Ovary (tissue), 9 donors: ENCODE data around the gene ARHGAP40. TPM values are rescaled to one million over a fixed set of nuclear protein-coding genes. Genes with fewer than 3 reads are reported as not detected.

Experiments
- DNase-seq, 5 donors: peaks; one replicate each; pipeline ENCODE4 v3.0.0-alpha.2; 2019 to 2020
- H3K27ac ChIP-seq, 2 donors: fragments of 200-600 bp; one replicate each; pipeline versions ENCODE4 v1.5.1 to v1.8.0; 2019 to 2022
- H3K27me3 ChIP-seq: fragments of 200-600 bp; one replicate; pipeline ENCODE4 v1.8.0; 2022
- H3K36me3 ChIP-seq: fragments of 200-600 bp; sonication (generic); one replicate; pipeline ENCODE4 v1.5.1; 2019
- H3K4me1 ChIP-seq: one replicate; pipeline ENCODE4 v1.8.1; 2013; ENCODE audit warnings: mild to moderate bottlenecking, moderate library complexity; ENCODE audit not compliant: insufficient read depth
- H3K4me3 ChIP-seq: fragments of 200-600 bp; sonication (generic); one replicate; pipeline ENCODE4 v1.5.1; 2017
- H3K9me3 ChIP-seq, 2 donors: fragments of 200-600 bp in 1 of 2; sonication (generic) in 1 of 2; one replicate each; pipeline versions ENCODE4 v1.5.1 to v1.8.1; 2013 to 2019; ENCODE audit warnings: mild to moderate bottlenecking in 1 of 2, moderate library complexity in 1 of 2
- EP300 ChIP-seq: sonication (generic); formaldehyde crosslinking; IDR thresholded peaks from one replicate; pipeline ENCODE4 v1.6.1; 2017; ENCODE audit warnings: antibody characterized with exemption
- POLR2A ChIP-seq: fragments of 450-650 bp; IDR thresholded peaks from one replicate; pipeline ENCODE4 v1.6.1; 2017; ENCODE audit warnings: antibody characterized with exemption, mild to moderate bottlenecking, moderate library complexity
- WGBS, 3 donors: extraction: QIAGEN DNeasy Blood & Tissue Kit in 1 of 3; methylation state at CpG; one replicate each; pipeline versions ENCODE4 v1.1.5 to v1.1.7; 2013 to 2017; 5-methylcytosine and 5-hydroxymethylcytosine counted together
- intact Hi-C, 4 donors: fragments of 100-400 bp; cut with DNase I; formaldehyde crosslinking; loops; one replicate each; pipeline versions ENCODE4 v1.11.0 to v1.15.1; 2022 to 2023
- polyA plus RNA-seq, 2 donors: library from polyadenylated mRNA; stranded (reverse); fragments of 200-250 nt in 1 of 2; fragments of 350-450 nt in 1 of 2; fragmentation: Illumina TruSeq in 1 of 2; extraction: RNeasy Lipid Tissue Mini Kit (QIAGEN cat#74804) in 1 of 2; gene quantifications; one replicate each; pipeline ENCODE4 v1.2.3, GENCODE V29; 2013 to 2014
- total RNA-seq, 7 donors: library from RNA; depleted of rRNA in 2 of 7; stranded (reverse); fragments of >200 nt in 2 of 7; fragmentation: NEBNext Ultra II Directional in 3 of 7; extraction: Animal tissue kit (Norgen Biotek cat#: 25700) in 3 of 7; gene quantifications; one replicate each; pipeline versions ENCODE4 v1.1.0 to v1.2.4, GENCODE V29; 2016 to 2023
- TF ChIP-seq, protein P1 (sequence below), 3 donors: fragments of 450-650 bp in 2 of 3; fragments of 200-600 bp in 1 of 3; IDR thresholded peaks; one replicate each; pipeline versions ENCODE4 v1.5.1 to v1.8.0; 2016 to 2022; ENCODE audit warnings: antibody characterized with exemption in 3 of 3, mild to moderate bottlenecking in 1 of 3
- donor health status: DM: no; HTN: no; CAD: no; lungs with moderate emphysema.
- donor health status: DM: no; HTN: no; CAD: no.
- donor health status: Bipolar disorder and iron deficiency.
- donor health status: DM: yes; HTN: yes; CAD: no.
- donor health status: DM: no; HTN: no; CAD: no.
- donor health status: DM: yes; HTN: yes; CAD: no.

ARHGAP40 gene
- total and polyA plus RNA-seq, 9 donors = not detected

DNA sequence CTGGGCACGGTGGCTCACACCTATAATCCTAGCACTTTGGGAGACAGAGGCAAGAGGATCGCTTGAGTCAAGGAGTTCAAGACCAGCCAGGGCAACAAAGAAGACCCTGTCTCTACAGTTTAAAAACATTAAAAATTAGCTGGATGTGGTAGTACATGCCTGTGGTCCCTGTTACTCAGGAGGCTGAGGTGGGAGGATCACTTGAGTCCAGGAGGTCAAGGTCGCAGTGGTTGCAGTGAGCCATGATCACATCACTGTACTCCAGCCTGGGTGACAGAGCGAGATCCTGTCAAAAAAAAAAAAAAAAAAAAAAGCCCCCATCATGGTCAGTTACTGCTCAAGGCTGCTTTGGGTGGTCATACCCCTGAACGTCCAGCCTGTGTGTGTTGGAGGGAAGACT, 55.8 kb downstream of the ARHGAP40 start:
- intact Hi-C loops = loop anchor here in 1 of 4 donors (10.0 kb wide), 1 partner anchor 237 kb away; no protein-coding TSS in a partner anchor
- Histone ChIP-seq H3K4me3 (no peak overlapping the region), H3K27me3 (no peaks in the 10 kb centered on the region), H3K36me3 (no peaks in the 10 kb centered on the region), H3K4me1 (no peaks in the 10 kb centered on the region), H3K9me3 (no peaks in the 10 kb centered on the region), H3K27ac (no peak overlapping the region)
- no peak for DNase-seq
- 77 to 80% (median 78%) methylated on average over 5 of the region's 5 CpGs for WGBS, 3 donors
- TF ChIP-seq, protein P1, sequence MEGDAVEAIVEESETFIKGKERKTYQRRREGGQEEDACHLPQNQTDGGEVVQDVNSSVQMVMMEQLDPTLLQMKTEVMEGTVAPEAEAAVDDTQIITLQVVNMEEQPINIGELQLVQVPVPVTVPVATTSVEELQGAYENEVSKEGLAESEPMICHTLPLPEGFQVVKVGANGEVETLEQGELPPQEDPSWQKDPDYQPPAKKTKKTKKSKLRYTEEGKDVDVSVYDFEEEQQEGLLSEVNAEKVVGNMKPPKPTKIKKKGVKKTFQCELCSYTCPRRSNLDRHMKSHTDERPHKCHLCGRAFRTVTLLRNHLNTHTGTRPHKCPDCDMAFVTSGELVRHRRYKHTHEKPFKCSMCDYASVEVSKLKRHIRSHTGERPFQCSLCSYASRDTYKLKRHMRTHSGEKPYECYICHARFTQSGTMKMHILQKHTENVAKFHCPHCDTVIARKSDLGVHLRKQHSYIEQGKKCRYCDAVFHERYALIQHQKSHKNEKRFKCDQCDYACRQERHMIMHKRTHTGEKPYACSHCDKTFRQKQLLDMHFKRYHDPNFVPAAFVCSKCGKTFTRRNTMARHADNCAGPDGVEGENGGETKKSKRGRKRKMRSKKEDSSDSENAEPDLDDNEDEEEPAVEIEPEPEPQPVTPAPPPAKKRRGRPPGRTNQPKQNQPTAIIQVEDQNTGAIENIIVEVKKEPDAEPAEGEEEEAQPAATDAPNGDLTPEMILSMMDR (IDR thresholded peaks at IDR 0.05) = no peak
- TF ChIP-seq EP300 = no peak
- TF ChIP-seq POLR2A = no peak

DNA sequence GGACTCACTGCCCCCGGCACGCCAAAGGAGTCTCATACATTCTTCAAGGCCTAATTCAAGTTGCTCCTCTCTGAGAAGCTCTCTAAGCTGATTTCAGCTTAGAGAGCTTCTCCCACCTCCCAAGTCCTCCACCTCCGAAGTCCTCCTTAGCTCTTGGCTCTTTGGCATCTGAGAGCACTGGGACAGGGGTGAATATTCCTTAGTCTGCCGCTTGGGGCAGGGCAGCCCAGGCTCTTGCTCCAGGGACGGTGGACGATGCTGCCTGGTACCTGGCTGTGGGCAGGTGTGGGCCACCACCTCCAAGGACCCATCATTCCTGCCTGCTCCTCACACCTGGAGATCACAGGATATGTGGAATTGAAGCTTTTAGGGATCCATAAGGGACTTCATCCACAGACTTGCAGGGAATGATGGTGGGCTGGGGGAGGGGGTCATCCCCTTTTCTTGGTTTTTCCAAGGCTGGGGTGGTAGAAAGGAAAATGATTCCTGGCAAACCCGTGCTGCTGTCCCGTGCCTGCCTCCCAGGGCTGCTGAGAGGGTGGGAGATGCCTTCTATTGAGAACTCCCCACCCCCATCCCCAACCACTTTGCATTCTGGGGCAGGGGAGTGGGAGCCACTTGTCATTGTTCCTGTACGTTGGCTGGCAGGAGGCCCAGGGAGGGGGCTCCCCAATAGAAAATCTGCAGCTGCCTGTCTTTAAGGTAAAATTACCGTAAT, 57.4 kb downstream of the ARHGAP40 start:
- TF ChIP-seq, protein P1 (IDR thresholded peaks at IDR 0.05) = no peak
- TF ChIP-seq EP300 (no peak), POLR2A (no peak)
- Histone ChIP-seq H3K36me3 (no peaks in the 10 kb centered on the region), H3K27me3 (no peaks in the 10 kb centered on the region), H3K27ac (no peak overlapping the region), H3K4me3 (no peak overlapping the region), H3K4me1 (no peaks in the 10 kb centered on the region), H3K9me3 (no peaks in the 10 kb centered on the region)
- WGBS, 3 donors = 11 to 13% (median 12%) methylated on average over 10 of the region's 10 CpGs
- intact Hi-C loops = loop anchor here in 1 of 4 donors (10.0 kb wide), 1 partner anchor 236 kb away; no protein-coding TSS in a partner anchor
- no peak for DNase-seq

DNA sequence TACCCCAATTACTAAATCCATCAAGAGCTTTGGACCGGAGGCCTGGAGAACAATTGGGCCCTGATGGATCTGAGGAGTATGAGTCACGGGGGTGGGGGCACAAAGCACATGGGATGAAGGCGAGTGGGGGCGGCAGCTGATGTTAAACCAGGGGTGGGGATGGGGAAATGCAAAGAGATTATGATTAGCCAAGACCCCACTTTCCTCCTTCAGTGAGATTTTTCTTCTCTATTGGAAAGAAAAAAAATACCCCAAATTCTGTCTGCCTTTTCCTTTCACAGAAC, 57.9 kb downstream of the ARHGAP40 start:
- Histone ChIP-seq H3K36me3 (no peaks in the 10 kb centered on the region), H3K4me1 (no peaks in the 10 kb centered on the region), H3K27ac (no peak overlapping the region), H3K4me3 (no peak overlapping the region), H3K27me3 (no peaks in the 10 kb centered on the region), H3K9me3 (no peaks in the 10 kb centered on the region)
- 55 to 68% (median 60%) methylated on average over 4 of the region's 4 CpGs for WGBS, 3 donors
- TF ChIP-seq, protein P1 (IDR thresholded peaks at IDR 0.05) = no peak
- TF ChIP-seq POLR2A (no peak), EP300 (no peak)
- intact Hi-C loops = loop anchor here in 1 of 4 donors (10.0 kb wide), 1 partner anchor 235 kb away; no protein-coding TSS in a partner anchor
- no peak for DNase-seq

DNA sequence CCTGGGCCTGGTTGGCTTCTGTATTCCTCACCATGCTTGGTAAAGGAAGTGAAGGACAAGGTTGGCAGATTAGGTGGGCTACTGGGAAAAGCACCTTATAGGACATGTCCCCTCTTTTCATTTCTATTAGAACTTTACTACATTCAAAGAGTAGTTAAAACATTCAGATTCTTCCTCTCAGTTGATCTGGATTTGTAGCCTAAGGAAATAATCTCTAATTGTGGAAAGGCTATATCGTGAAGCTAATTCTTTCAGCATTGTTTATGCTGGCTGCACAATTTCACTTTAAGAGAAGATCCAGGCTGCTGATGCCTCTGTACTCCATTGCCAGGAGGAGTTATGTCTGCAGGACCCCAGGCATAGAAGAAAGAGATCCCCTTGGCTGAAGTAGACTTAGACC, 58.8 kb downstream of the ARHGAP40 start:
- H3K27me3 ChIP-seq = no peaks in the 10 kb centered on the region
- no peak for DNase-seq
- 73 to 83% (median 76%) methylated on average over 1 of the region's 1 CpG for WGBS, 3 donors

DNA sequence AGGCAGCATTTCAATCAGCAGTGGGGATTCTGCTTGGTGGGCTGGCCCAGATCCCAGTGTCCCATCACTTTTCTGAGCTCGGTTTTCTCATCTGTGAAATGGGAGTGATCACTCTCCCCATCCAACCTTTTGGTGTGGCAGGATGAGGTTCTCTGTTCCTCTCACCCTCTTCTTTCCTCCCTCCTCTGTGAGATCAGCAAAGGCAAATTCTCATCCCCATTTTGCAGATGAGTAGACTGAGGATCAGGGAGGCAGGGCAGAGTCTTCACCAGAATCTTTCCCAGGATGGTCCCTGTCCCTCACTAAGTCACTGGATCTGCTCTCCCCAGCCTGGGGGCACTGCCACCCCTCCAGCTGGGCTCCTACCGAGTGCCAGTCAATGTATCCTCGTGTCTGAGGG, 62.1 kb downstream of the ARHGAP40 start:
- H3K4me3 ChIP-seq = no peak overlapping the region
- H3K4me1 ChIP-seq = no peaks in the 10 kb centered on the region
- H3K9me3 ChIP-seq = no peaks in the 10 kb centered on the region
- TF ChIP-seq, protein P1 (IDR thresholded peaks at IDR 0.05) = no peak
- TF ChIP-seq POLR2A = no peak
- H3K36me3 ChIP-seq = no peaks in the 10 kb centered on the region
- H3K27me3 ChIP-seq = no peaks in the 10 kb centered on the region
- no peak for DNase-seq
- intact Hi-C loops = no loop called here
- no peak overlapping the region for H3K27ac ChIP-seq
- WGBS, 3 donors = 65 to 78% (median 77%) methylated on average over 3 of the region's 3 CpGs

More for the DNA sequence above, 58.8 kb downstream of the ARHGAP40 start:
- TF ChIP-seq EP300 = no peak
- intact Hi-C loops = no loop called here
- no peak overlapping the region for H3K4me3 ChIP-seq
- H3K4me1 ChIP-seq = no peaks in the 10 kb centered on the region
- H3K36me3 ChIP-seq = no peaks in the 10 kb centered on the region
- no peak overlapping the region for H3K27ac ChIP-seq
- no peaks in the 10 kb centered on the region for H3K9me3 ChIP-seq
